GM19468 (cell line): ENCODE data around the gene SAC3D1.
"Not testable (repeated sequence)": the region's sequence is repeated elsewhere in the genome, so short reads cannot be mapped to it uniquely, and the experiment has no call there.

Source experiments
- ATAC-seq: cut with Tn5 transposase; IDR thresholded peaks from one replicate; pipeline ENCODE4 v1.9.1; 2021; ENCODE audit warnings: mild to moderate bottlenecking, moderate library complexity, moderate number of reproducible peaks; ENCODE audit not compliant: unreplicated experiment; ENCODE audit errors: extremely low read depth

The SAC3D1 gene

DNA sequence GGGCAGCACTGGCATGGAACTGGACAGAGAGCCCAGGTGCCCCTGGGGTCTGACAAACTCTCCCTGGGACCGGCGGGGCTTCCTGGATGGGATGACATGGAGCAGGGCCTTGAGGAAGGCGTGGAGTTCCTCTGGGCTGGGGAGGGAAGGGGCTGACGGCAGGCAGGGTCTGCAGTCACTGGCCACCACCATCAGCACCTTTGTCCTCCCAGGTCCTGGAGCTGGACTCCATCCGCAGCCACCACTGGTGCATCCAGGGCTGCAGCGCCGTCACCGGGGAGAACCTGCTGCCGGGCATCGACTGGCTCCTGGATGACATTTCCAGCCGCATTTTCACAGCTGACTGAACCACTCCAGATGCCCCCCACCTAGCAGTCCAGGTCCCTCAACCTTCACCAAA is 19.5 kb upstream of the SAC3D1 start:
- ATAC-seq = no peak

GRCh38 chr11:65023502-65023901 is 17.5 kb upstream of the SAC3D1 start:
- ATAC-seq = not testable (repeated sequence)

GRCh38 chr11:65026810-65027209 is 14.2 kb upstream of the SAC3D1 start:
- no peak for ATAC-seq

- peak; percentile 54 for ATAC-seq
Measured at GRCh38 chr11:65027213-65028067, 13.6 kb upstream of the SAC3D1 start, which contains the start of gene SNX15. SNX15 (plus strand) TSS chr11:65027439; CDS start chr11:65027538, 99 bp downstream.

DNA sequence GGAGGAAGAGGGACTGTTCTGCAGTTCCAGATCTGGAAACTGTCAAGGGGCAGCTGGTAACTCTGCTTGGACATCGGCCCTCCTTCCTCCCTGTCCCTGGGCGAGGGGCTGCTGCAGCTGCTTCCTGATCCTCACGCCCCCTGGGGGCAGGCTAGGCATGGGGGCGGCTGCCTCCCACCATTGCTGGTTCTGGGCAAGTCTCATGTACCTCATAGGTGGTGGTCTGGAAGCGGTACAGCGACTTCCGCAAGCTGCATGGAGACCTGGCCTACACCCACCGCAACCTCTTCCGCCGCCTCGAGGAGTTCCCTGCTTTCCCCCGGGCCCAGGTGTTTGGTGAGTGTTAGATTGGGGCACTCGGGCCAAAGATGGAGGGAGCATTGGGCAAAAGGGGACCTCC is 8.8 kb upstream of the SAC3D1 start:
- ATAC-seq = no peak

- ATAC-seq = no peak
Measured at GRCh38 chr11:65034423-65034822, 6.6 kb upstream of the SAC3D1 start.

GRCh38 chr11:65035579-65035978 is 5.4 kb upstream of the SAC3D1 start:
- ATAC-seq = no peak

- no peak for ATAC-seq
Measured at GRCh38 chr11:65036931-65037330, 4.1 kb upstream of the SAC3D1 start.

DNA sequence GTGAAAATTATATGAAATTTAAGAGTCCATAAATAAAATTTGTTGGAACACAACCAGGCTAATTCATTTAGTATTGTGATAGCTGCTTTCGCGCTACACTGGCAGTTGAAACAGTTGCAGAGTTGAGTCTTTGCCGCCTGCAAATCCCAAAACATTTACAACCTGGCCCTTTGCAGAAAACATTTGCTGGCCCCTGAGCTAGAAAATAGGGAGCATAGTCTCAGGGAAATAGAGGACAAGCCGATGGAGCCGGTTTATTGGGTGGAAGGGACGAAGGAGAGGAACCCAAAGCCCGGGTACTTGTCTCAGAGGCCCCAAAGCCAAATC is 527 bp upstream of the SAC3D1 start:
- no peak for ATAC-seq

DNA sequence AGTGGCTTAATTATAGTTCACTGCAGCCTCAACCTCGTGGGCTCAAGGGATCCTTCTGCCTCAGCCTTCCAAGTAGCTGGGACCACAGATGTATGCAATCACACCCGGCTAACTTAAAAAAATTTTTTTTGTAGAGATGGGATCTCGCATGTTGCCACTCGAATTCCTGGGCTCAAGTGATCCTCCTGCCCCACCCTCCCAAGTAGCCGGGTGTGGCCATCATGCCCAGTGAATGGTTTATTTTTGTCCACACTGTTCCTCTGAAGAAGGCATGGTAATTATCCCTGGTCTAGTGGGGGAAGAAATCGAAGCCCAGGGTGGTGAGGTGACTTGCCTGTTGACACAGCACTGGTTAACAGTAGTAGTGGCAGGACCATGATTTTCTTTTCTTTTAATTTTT is 1.9 kb downstream of the SAC3D1 start:
- ATAC-seq = no peak

GRCh38 chr11:65043881-65044501 is 3.0 kb downstream of the SAC3D1 start:
- ATAC-seq = no peak

DNA sequence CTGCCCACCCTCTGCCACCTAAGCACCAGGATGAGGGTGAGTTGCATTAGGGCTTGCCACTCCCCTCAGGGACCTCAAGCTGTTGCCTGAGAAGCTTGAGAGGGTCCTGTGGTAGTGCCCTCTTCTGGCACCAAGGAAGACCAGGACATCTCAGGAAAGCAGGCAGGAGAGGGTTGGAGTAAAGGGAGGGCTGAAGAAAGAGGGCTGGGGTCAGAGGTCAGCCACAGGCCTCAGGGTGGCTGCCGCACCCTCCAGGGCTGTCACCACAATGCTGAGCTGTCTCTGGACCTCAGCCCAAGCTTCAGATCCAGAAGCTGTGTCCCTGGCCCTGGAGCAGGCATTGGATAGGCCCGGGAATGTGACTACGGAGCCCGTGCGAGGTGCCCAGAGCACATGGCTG is 4.1 kb downstream of the SAC3D1 start:
- no peak for ATAC-seq

DNA sequence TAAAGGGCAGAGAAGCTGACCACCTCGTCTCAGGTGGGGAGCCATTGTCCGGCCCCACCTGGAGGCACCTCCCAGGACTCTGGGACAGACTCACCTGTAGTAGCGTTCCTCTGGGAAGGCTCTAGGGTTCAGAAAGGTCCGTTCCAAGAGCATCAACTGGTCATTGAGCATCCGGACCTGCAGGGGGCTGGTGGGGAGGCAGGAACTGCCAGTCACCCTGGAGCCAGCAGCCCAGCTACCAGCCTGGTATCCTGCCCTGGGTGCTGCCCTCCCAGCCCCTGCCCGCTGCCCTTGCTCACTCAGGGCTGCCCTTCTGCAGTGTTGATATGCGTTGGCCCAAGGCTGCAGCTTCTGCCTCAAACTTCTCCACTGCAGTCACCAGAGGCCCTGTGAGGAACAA is 4.7 kb downstream of the SAC3D1 start:
- no peak for ATAC-seq

DNA sequence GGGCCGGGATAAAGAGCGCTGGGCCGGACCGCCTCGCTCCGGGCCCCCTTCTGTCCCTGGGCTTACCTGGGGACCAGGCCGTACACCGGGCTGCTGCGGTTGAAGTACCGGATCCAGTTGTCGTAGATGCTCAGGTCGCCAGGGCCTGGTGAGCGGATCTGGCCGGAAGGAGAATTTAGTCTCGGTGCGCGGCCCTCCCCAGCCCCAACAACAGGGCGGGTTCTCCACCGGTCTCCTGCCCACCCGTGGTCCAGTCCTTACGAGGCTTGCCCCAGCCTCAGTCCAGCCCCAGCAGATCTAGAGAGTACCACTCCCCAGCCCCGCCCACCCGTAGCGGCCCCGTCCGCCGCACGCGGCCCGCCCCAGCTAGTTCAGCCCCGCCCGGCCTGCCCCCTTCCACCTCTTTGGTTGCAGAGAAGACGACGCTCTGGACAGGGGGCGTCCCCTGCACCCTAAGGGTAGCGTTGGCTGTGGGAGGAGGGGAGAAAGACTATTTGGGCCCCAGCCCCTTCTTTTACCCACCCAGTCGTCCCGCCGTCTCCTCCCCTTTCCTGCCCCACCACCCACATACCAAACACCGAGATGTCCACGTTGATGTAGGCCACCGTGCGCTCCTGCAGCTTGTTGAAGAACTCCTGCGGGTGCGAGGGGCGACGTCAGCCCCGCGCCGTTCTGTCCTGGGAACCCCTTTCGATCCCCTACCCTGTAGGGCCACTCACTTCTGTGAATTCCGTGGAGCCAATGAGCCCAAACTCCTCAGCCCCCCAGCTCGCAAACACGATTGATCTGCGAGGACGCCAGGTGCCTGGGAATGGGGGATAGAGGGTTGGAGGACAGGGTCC is 6.8 kb downstream of the SAC3D1 start:
- ATAC-seq = no peak

- no peak for ATAC-seq
Measured at GRCh38 chr11:65051398-65051858, 10.4 kb downstream of the SAC3D1 start.

DNA sequence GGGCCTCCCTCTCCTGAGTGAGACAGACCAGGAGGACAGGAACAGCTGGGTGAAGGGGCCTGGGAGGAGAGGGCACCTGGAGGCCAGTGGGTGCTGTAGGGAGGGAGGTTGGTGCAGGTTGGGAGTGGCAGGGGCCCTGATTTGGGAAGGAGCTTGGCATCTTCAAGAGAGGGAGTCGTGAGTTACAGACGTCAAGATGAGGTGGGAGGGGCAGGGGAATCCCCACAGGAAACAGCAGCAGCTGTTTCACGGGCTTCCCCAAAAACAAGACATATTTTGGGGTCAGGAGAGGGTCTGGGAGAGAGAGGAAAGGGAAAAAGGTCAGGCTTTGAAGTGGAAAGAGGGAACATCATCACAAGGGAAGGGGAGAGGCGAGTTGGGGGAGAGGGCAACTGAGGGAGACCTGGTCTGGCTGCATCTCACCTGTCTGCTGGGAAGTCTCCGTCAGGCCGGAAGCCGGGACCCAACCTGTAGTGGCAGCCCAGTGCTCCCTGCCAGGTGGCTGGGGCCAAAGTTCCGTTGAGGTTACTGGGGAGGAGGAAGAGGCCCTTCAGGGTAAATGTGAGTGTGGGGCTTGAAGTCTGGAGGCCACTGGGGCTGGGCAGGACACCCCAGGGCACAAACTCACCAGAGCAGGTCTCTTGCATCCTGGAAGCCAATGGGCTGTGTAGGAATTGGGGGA is 13.0 kb downstream of the SAC3D1 start:
- ATAC-seq = no peak

DNA sequence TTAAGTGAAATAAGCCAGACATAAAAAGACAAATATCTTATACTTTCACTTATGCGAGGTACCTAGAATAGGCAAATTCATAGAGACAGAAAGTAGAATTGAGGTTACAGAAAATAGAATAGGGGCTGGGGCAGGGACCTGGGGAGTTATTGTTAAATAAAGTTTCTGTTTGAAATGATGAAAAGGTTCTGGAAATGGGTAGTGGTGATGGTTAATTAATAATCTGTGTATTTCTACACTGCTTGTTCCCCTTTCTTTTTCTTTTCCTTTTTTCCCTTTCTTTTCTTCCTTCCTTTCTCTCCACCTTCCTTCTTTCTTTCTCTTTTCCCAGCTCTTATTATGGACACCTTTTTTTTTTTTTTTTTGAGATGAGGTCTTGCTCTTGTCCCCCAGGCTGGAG is 14.5 kb downstream of the SAC3D1 start:
- ATAC-seq = no peak

DNA sequence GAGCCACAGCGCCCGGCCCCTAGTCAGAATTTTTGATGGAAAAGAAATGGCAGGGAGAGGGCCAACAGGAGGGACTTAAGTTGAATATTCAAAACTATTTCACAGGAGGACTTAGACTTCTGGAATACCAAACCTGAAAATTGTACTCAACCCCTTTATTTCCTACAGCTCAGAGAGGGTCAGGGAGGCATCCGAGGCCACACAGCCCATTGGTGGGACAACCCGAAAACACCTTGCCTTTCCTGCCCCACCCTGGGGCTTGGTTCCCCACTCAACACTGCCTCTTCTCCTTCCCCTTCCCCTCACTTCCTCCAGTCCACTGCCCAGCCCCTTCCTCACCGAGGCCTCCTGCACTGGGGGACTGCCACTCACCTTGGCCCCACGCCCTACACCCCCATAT is 16.0 kb downstream of the SAC3D1 start:
- ATAC-seq = no peak

- ATAC-seq = no peak
Measured at GRCh38 chr11:65057526-65057925, 16.5 kb downstream of the SAC3D1 start.

DNA sequence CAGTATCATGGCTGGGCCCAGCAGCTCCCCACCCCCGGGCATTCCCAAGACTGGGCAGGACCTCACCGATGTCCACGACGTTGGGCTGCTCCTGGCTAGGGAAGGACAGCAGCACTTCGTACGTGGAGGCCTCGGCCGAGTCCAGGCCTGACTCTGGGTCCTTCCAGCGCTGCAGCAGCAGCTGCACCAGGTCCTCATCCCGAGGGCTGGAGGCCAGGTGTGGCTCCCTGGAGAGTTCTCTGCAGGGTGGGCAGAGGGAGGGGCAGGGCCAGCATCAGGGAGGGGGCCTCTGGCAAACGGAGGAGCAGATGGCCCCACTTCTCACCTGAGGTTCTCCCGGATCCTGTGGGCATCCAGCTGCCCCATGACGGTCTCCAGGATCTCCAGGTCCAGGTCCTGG is 17.0 kb downstream of the SAC3D1 start:
- no peak for ATAC-seq
